IPS DF 6.9 (cell line): Measurements from ENCODE around the gene CEP128.

Experiments used
- DNase-seq: peaks from one replicate; pipeline ENCODE4 v3.0.0-alpha.2; 2013; ENCODE audit warnings: low read depth, low spot score
- H3K27ac ChIP-seq: one replicate; pipeline ENCODE4 v1.5.1; 2013; ENCODE audit warnings: low read length, control low read depth
- H3K27me3 ChIP-seq: 2 replicates; pipeline ENCODE4 v1.6.1; 2013; ENCODE audit warnings: mild to moderate bottlenecking, low read length; ENCODE audit not compliant: control insufficient read depth, insufficient read depth
- H3K36me3 ChIP-seq: 2 replicates; pipeline ENCODE4 v1.6.1; 2013; ENCODE audit warnings: low read length; ENCODE audit not compliant: control insufficient read depth, insufficient read depth
- H3K4me1 ChIP-seq: 2 replicates; pipeline ENCODE4 v1.6.1; 2013; ENCODE audit warnings: low read length; ENCODE audit not compliant: control insufficient read depth, insufficient read depth
- H3K4me3 ChIP-seq: 2 replicates; pipeline ENCODE4 v1.5.1; 2013; ENCODE audit warnings: mild to moderate bottlenecking, low read length
- H3K9me3 ChIP-seq: 2 replicates; pipeline ENCODE4 v1.6.1; 2013; ENCODE audit warnings: low read length, inconsistent platforms; ENCODE audit not compliant: control insufficient read depth, insufficient read depth
- WGBS: extraction: QIAGEN DNeasy Blood & Tissue Kit; methylation state at CpG from one replicate; pipeline ENCODE4 v1.1.7; 2013; ENCODE audit warnings: mixed read lengths, missing lambda C conversion rate; ENCODE audit not compliant: insufficient read length, insufficient coverage; 5-methylcytosine and 5-hydroxymethylcytosine counted together

CEP128 gene

GRCh38 chr14:80468331-80469122 is 473.0 kb downstream of the CEP128 start:
- Histone ChIP-seq H3K9me3 (no peaks in the 10 kb centered on the region), H3K27ac (no peak overlapping the region), H3K4me1 (no peaks in the 10 kb centered on the region; the same call in 1 of the 2 replicates), H3K27me3 (peaks cover under 1% of the 10 kb centered on the region; the same call in 1 of the 2 replicates), H3K4me3 (no peak overlapping the region), H3K36me3 (no peaks in the 10 kb centered on the region)
- DNase-seq, result no peak
- no CpG with 5 or more reads among the region's 5 CpGs for WGBS

GRCh38 chr14:80465546-80466220 is 475.9 kb downstream of the CEP128 start:
- H3K36me3 ChIP-seq, result no peaks in the 10 kb centered on the region
- H3K9me3 ChIP-seq, result no peaks in the 10 kb centered on the region
- no peak for DNase-seq
- H3K4me1 ChIP-seq, result no peaks in the 10 kb centered on the region; the same call in 1 of the 2 replicates
- peaks cover 2% of the 10 kb centered on the region; the same call in 1 of the 2 replicates for H3K27me3 ChIP-seq
- H3K27ac ChIP-seq, result no peak overlapping the region
- H3K4me3 ChIP-seq, result no peak overlapping the region
- WGBS, result no CpG with 5 or more reads among the region's 7 CpGs

- no peak overlapping the region for H3K4me3 ChIP-seq
- H3K36me3 ChIP-seq, result no peaks in the 10 kb centered on the region
- H3K4me1 ChIP-seq, result no peaks in the 10 kb centered on the region; the same call in 1 of the 2 replicates
- WGBS, result no CpG with 5 or more reads among the region's 15 CpGs
- H3K9me3 ChIP-seq, result no peaks in the 10 kb centered on the region
- DNase-seq, result peak; percentile 25
- peaks cover 2% of the 10 kb centered on the region; the same call in 1 of the 2 replicates for H3K27me3 ChIP-seq
- H3K27ac ChIP-seq, result no peak overlapping the region
These were observed 476.9 kb downstream of the CEP128 start for GRCh38 chr14:80464531-80465149.

GRCh38 chr14:80456209-80456608 is 485.3 kb downstream of the CEP128 start:
- Histone ChIP-seq H3K4me1 (no peaks in the 10 kb centered on the region), H3K27ac (no peak overlapping the region), H3K36me3 (no peaks in the 10 kb centered on the region), H3K4me3 (no peak overlapping the region), H3K27me3 (no peaks in the 10 kb centered on the region), H3K9me3 (no peaks in the 10 kb centered on the region)
- whole genome bisulfite sequencing, result 100% methylated on average over 1 of the region's 1 CpG
- no peak for DNase-seq

- Histone ChIP-seq H3K4me3 (no peak overlapping the region), H3K9me3 (peaks cover 2% of the 10 kb centered on the region; the same call in 1 of the 2 replicates), H3K27me3 (no peaks in the 10 kb centered on the region), H3K4me1 (no peaks in the 10 kb centered on the region), H3K27ac (no peak overlapping the region), H3K36me3 (no peaks in the 10 kb centered on the region)
- WGBS, result no CpG with 5 or more reads among the region's 6 CpGs
- no peak for DNase-seq
These were observed 486.5 kb downstream of the CEP128 start for GRCh38 chr14:80455031-80455430.

GRCh38 chr14:80448267-80448666 is 493.3 kb downstream of the CEP128 start:
- H3K36me3 ChIP-seq, result no peaks in the 10 kb centered on the region
- H3K27ac ChIP-seq, result no peak overlapping the region
- WGBS, result no CpG with 5 or more reads among the region's 3 CpGs

GRCh38 chr14:80447392-80447791 is 494.1 kb downstream of the CEP128 start:
- no peak overlapping the region for H3K4me3 ChIP-seq
- no peak overlapping the region for H3K27ac ChIP-seq
- H3K36me3 ChIP-seq, result no peaks in the 10 kb centered on the region
- no peak for DNase-seq
- H3K4me1 ChIP-seq, result 0 out of 2 replicates have a peak, but pooled peaks cover 3% of the 10 kb centered on the region
- H3K9me3 ChIP-seq, result peaks cover 2% of the 10 kb centered on the region; the same call in 1 of the 2 replicates
- no peaks in the 10 kb centered on the region for H3K27me3 ChIP-seq

More at GRCh38 chr14:80448267-80448666, 493.3 kb downstream of the CEP128 start:
- H3K4me1 ChIP-seq, result 0 out of 2 replicates have a peak, but pooled peaks cover 3% of the 10 kb centered on the region
- DNase-seq, result no peak
- H3K4me3 ChIP-seq, result no peak overlapping the region
- H3K27me3 ChIP-seq, result no peaks in the 10 kb centered on the region
- H3K9me3 ChIP-seq, result peaks cover 2% of the 10 kb centered on the region; the same call in 1 of the 2 replicates
